ENCODE results near the gene HECTD4.

DNA sequence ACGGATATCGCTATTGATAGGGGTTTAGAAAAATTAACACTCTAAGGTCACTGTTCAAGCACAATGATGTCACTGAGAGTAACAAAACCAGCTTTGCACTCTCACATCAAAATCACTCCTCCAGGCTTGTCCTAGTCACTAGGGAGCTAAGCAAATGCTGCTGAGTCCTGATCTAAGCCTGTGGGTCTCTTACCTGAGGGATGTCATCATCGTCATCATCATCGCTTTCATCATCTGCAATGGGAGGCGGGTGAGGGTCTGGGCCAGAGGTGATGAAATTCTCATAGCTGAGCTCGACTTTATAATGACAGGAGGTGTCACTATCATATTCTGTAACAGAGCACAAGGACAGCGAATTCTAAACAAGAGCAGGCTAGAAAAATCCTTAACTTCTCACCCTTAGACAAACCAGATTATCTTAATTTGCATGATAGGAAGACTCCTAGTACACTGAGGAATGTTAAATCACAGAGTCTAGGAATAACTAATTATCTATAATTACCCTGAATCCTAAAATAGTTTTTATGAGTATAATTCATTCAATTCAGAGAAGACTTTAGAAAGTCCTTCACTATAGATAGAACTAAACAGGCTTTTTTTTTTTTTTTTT, 173.8 kb downstream of the HECTD4 start:
- TF ChIP-seq, protein P1, sequence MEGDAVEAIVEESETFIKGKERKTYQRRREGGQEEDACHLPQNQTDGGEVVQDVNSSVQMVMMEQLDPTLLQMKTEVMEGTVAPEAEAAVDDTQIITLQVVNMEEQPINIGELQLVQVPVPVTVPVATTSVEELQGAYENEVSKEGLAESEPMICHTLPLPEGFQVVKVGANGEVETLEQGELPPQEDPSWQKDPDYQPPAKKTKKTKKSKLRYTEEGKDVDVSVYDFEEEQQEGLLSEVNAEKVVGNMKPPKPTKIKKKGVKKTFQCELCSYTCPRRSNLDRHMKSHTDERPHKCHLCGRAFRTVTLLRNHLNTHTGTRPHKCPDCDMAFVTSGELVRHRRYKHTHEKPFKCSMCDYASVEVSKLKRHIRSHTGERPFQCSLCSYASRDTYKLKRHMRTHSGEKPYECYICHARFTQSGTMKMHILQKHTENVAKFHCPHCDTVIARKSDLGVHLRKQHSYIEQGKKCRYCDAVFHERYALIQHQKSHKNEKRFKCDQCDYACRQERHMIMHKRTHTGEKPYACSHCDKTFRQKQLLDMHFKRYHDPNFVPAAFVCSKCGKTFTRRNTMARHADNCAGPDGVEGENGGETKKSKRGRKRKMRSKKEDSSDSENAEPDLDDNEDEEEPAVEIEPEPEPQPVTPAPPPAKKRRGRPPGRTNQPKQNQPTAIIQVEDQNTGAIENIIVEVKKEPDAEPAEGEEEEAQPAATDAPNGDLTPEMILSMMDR (IDR thresholded peaks at IDR 0.05) = no peak
- no peak for TF ChIP-seq EZH2 (IDR thresholded peaks at IDR 0.05; ENCODE audit: borderline replicate concordance, insufficient read depth, low read depth, low read length, poor library complexity, severe bottlenecking)

All from B cell (primary cell).